DMS79 (cell line): ENCODE data around the gene RAB23.
"Not testable (repeated sequence)": the region's sequence is repeated elsewhere in the genome, so short reads cannot be mapped to it uniquely, and the experiment has no call there.

Source experiments
- DNase-seq: peaks from one replicate; lab custom pipeline; 2025; lab: John Stamatoyannopoulos, UW

Gene RAB23

DNA sequence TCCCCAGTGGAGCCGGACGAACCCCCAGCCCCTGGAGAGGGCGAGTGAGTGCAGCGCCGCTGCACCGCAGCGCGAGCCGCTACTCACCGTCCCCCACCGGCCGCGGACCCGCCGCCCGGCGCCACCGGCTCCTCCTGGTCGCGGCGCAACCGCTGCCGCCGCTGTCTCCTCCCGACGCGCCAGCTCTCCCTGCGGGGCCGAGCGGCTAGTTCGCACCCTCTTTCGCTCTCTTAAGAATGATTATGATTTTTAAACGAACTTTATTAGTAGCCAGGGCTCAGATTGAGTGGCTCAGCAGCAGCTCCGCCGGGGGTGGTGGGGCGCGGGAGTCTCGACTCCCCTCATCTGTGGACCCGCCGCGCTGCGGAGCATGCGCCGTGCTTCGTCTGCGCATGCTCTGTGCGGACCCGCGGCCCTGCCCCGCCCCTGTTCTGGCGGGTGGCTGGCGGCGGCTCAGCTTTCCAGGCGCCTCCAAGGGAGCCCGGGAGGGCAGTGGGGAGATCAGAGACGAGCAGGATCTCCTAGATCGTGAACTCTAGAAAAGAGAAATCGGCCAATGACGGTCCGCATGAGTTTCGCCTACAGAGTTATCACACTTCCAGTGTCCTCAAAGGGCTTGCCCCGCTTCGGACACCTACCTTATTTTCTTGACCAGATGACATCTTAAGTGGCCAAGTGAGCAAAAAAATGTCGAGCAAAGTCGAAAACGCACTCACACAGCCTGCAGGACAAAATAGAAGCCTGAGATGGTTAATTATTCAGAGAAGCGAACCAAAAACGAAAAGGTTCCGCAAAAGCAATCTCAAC lies at the start of gene RAB23:
Gene RAB23, minus strand, starts transcription at position 372 of the 807 bp plus-strand sequence. CDS start 11,927 bp downstream, outside the sequence.
- DNase-seq, result peak; percentile 76

DNA sequence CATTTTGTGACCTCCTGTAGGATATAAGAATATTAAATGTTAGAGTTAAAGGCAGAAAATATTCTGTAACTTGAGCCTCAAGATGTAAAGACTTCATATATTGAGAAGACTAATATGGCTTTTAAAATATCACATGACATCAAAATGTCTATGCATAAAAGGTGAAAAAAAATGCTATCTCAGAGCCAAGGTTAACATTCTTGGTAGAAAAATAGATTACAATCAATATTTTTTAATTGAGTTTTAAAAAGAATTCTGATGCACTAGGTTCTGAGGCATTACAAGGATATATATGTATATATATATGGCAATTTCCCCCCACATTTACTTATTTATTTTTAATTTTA lies 46.2 kb upstream of the RAB23 start:
- DNase-seq, result no peak

DNA sequence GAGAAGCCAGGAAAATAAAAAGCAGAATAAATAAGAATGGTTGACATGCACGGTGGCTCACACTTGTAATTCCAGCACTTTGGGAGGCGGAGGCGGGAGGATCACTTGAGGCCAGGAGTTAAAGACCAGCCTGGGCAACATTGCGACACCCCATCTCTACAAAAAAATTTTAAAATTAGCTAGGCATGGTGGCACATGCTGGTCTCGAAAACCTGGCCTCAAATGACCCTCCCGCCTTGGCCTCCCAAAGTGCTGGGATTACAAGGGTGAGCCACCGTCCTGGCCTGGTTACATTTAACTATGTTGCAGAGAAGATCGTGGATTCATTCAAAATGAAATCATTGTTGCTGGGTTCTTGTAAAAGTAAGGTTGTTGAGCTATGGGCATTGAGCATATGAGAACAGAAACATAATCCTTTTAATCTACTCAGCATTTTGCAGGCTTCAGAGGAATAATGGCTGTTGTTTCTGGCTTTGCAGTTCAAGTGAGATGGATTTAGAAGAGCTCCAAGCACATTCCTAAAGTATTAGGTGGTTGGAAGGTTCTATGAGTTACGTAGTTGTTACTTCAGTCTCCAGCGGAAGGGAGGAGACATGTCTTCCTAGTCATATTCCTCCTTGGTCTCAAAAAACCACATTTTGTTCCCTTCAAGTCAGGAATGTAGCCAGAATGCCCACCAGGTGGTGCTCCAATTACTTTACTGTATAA lies 45.6 kb upstream of the RAB23 start:
- no peak for DNase-seq

DNA sequence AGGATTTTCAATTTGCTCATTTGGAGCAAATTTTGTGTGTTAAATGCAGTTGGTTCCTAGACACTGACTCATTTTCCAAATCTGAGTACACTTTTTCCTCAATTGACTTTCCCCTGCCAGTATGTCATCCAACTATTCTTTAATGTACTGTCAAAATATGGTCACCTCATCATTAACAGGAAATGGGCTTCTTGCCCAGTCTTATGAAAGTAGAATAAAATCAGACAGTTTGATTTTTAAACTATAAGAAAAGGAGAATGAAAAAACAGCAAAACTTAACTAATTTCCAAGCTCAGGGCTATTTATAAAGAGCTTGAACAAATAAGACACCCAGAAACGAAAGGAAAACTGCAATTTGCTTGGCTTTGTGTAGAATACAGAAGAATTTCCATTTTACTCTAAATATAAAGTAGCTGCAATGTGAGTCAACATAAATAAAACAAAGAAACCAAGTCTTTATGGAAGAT lies 43.7 kb upstream of the RAB23 start:
- DNase-seq, result no peak

DNA sequence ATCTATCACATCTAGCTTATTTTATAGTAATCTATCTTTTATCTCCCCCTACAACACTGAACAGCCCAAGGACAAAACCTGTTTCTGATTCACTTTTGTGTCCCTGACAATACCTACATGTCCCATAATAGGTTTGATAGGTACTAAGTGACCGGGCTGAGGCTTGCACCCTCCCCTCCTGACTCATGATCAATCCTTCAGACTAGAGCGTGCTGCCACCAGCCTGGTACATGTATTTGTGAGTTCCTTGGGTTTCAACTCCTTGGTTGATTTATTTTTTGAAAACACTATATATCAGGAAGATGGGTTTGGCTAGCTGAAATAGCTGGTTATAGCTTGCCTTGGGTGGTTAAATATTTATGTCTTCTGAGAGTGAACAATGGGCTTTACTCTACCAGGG lies 41.6 kb upstream of the RAB23 start:
- DNase-seq, result no peak

DNA sequence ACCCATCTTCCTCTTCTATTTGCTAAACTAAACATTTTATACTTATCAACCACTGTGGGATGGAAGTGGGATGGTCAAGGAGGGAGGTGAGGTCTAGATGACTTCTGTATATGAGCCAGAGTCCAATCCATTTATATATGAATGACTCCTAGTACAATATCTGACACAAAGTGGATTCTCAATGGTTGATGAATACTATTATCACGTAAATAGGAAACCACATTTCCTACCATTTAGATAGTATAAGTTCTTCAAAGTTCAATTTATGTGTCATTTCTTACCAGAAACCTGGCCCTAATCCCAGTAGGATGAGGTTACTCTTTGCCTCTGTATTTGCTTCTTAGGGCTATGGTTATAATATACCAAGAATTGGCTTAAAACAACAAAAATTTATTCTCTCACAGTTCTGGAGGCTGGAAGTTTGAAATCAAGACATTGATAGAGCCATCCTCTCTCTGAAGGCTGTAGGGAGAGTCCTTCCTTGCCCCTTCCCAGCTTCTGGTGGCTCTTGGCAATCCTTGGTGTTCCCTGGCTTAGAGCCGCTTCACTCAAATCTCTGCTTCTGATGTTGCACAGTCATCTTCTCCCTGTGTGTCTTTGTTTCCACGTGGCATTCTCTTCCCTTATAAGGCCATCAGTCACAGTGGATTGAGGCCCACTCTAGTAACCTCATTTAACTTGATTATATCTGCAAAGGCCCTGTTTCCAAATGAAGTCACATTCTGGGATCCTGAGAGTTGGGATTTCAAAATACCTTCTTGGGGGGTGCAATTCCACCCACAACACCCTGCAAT lies 41.0 kb upstream of the RAB23 start:
- no peak for DNase-seq

DNA sequence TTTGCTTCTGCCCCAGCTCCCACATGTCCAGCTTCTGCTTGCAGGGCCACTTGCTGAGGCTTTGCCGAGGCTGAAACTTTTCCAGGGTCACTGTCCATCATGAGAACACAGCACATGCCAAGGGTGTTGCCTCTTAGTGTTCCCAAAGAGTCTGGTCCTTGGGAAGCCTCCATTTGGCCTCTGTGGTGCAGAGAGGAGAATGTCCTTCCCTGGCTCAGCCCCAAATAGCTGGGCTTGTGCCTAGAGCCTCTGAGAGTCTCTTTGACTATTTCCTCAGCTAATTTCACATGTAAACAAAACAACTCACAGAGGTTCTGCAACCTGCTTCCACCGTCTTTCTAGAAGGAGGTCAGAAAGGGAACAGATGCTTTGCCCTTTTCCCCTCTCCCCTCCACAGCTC lies 40.4 kb upstream of the RAB23 start:
- DNase-seq, result no peak

DNA sequence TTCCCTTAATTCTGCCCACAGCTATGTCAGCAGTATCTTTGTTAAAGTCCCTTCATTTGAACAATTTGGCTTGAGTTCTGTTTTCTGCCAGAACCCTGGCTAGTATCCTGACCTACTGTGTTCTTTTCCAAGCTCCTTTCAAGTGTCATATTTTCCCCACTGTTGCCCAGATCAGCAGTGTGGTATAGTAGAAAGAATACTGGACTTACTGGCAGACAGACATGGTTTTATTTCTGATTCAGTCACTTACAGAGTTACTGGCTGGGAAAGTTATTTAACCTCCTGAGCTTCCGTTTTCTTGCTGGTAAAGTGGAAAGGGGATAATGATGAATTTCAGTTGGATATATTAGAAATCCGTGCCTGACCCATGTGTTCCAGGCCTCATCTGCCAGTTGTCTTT lies 39.8 kb upstream of the RAB23 start:
- DNase-seq, result no peak

DNA sequence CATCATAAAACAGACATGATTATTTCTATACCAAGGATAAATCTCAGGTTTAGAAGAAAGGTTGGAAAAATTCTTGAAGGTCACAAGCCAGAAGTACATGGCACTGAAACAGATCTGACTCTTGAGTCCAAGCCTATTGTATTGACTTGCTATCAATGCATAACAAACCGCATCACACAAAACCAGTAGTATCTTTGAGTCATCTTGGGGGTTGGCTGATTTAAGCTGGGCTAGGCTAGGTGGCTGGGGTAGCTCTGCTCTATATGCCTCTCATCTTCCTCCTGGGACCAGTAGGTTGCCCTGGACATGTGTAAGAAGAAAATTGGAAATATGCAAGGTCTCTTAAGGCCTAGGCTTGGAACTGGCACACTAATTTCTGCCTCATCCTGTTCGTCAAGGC lies 37.0 kb upstream of the RAB23 start:
- no peak for DNase-seq

DNA sequence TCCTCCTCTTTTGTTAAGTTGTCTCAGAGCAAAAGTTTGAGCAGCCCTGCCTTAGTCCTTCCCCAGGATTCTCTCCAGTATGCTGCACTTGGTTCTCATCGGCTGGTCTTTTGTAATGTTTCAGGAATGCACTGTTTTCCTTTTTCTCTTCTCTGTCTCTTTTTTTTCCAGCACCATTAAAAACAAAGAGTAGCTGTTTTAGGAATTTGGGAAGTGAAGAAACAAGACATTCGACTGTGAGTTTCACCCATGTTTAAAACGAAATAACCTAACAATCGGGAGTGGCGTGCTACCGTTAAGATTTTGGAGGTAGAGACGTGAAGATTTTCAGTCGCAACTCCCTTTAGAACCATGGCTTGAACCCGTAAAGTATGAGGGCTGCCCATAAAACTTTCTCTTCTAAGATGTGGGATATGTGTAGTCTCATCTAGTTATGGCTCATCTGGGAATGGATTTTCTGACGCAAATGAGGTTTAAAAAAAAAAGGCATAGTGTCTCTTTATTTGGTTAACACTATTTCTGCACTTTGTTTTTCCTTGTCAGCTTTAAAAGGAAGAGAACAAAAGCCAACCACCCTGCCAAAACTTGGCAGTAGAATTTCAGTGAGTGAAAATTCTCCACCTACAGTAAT lies 35.9 kb upstream of the RAB23 start:
- no peak for DNase-seq

DNA sequence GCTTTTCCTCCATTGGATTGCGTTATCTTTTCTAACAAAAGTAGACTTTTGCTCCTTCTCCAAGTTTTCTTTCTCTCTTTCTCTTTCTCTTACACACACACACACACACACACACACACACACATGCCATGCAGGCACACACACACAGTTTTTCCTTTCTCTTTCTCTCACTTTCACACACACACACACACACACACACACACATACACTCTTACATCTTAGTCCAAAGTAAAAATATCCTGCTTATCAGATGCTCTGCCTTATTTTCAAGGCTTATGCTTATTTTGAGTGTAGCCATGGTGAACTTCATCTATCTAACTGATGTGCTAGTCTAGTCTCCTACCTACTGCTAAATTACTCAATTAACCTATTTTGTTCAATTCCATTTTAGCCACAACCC lies 34.4 kb upstream of the RAB23 start:
- DNase-seq, result no peak

DNA sequence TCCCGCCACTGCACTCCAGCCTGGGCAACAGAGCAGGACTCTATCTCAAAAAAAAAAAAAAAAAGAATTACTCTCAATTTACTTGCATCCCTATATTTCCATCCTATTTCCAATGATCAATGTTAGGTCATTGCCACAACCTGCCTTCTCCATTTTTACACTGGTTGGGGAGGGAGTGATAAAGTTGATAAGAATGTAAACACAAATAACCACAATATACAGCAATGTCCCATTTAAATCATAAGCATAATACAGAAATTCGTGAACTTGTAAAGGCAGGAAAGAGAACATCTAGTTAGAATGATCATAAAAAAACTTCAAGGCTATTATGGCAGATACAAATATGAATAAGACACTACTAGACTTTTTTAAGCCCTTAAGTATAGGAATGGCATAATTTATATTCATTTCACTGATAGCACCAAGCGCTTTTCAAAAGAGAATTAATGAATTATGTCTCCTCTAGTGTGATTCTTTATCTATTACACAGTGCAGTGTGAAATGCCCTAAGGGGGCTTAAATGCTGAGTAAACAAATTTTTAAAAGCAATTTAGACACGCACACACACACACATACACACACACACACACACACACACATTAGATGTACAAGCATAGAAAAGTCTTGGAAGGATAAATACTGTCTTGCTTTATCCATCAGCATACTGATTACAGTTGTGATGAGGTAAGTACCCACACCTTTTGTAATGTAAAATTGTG lies 33.5 kb upstream of the RAB23 start:
- no peak for DNase-seq

DNA sequence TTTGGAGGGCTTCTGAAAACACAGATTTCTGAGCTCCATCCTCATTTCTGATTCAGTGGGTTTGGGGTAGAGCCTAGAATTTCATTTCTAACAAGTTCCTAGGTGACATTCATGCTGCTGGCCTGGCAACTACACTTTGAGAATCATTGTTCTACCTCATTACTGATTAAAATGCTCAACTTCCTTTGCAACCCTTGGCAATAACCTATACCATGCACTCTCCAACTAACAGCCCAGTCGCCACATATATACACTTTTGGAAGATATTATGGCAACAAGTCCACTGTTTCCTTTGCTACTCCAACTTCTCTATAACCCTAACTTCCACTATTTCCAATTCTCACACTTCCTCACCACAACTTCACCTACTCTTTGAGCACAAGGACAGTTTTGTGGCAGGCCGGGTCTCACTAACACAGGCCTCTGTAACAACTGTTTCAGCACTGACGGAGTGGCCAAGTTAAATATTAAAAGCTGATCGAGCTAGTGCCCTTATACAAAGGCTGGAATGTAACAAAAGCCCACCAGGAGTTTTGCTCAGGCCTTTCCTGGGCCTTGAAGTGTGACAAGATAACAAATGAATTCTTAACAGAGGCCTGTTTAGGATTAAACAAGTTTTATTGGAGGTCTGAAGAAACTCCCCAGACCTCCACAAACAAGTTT lies 32.1 kb upstream of the RAB23 start:
- no peak for DNase-seq

DNA sequence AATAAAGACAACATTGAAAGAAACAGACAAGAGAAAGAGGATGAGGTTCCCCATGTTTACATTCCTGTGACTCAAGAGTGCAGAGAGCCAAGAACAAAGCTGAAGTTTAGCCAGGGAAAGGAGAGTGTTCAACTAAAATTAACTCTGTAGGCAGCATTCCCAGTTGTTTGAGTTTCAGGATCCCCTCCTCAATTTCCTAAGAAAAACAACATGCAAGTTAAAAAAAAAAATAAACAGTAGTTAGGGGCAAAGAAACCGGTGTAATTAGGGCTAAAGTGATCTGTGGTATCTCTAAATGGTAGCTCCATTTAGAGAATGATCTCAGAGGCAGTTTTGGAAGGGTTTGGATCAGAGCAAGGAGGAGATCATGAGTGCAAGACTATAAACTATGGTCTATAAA lies 30.9 kb upstream of the RAB23 start:
- DNase-seq, result no peak

DNA sequence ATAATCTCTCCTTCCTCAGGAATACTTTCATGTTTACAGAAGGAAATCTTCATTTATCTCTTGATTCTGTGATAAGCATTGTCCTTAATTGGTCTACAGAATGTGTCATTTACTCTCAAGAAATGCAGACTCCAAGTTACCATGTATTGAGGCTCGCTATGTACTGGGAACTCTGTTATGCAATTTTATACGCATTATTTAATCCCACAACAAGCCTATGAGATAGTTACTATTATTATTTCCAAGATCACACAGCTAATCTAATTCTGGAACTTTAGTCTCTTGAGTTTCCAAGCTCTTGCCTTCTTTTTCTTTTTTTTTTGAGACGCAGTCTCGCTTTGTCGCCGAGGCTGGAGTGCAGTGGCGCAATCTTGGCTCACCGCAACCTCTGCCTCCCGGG lies 30.0 kb upstream of the RAB23 start:
- DNase-seq, result no peak

DNA sequence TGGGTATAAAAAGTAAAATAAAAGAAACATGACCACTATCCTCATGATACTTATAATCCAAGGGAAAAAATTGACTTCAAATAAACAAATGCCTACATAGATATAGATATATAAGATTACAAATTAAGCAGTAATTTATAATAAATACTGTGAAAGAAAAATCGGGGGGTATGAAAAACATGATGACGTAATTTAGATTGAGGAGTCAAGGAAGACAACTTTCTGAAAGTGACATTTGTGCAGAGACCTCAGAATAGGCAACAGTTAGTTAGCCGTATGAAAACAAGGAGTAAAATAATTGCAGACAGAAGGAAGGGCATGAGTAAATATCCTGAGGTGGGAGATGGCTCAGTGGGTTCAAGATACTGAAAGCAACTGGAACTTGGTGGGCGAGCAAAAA lies 28.2 kb upstream of the RAB23 start:
- no peak for DNase-seq

DNA sequence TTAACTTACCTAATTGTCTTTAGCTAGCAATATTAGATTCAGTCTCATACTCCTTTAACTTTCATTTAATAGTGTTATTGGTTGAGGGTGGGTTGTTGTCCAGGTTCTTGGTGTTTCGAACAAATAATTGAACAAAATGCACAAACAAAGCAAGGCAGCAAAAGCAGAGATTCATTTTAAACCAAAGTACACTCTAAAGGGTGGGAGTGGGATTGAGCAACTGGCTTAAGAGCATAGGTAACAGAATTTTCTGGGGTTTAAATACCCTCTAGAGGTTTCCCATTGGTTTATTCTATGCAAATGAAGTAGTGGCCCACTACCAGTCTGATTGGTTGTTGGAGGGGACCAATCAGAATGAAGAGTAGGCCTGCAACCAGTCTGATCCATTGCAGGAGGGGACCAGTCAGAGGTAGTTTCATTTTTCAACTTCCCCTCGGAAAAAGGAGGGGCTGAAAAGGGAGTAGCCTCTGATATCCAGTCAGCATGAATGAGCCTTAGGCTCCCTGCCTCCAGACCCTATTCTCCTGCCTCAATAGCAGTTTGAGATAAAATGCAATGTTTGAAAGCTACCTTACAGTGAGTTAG lies 26.3 kb upstream of the RAB23 start:
- no peak for DNase-seq

DNA sequence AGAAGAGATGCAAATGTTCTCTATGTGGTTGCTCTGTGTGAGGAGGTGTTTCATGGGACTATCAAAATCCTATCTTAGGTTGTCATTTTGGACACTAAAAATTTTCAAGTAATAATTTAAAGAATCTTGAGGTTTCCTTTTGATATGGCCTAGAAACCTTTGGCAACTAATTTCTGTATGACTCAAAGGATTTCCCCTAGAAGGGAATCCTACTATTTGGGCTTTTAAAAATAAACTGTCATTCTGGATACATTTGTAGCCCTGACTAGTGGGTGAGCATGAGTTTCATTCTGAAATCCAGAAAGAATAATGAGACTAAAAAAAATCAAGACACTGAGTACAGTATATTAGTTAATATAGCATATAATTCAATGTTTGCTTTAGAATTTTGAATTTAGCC lies 25.5 kb upstream of the RAB23 start:
- no peak for DNase-seq

DNA sequence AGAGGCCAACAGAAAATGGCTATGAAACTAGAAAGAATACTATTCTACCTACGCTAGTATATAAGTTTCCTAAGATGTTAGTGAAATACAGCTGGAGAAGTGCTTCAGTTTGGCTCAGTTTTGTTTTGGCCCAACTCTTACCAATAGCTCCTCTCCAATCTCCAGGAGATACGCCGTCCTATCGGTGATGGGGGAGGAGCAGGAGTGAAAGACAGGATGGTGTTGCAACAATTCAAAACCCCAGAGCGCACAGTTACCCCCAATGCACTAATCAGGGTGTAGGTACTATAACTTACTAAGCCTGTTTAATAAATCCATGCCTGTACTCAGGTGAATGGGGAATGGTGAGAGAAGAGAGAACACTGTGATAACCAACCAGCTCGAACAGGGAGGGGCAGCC lies 24.2 kb upstream of the RAB23 start:
- DNase-seq, result no peak

DNA sequence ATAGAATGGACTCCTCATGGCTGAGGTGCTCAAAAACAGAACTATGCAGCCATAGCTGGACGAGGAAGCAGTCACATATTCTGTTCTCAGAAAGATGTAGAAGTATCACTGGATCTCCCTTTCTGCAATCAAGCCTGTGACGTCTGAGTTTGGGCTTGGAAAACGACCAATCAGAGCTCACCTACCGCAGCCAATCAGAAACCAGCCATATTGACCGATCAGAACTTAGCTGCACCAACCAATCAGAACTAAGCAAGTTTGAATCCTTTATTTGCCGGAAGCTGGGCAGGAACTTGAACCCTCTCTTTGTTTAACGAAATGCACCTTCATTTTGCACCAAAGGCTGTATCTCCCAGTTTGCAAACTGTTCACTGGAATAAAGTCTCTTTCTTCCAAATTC lies 21.8 kb upstream of the RAB23 start:
- DNase-seq, result no peak

DNA sequence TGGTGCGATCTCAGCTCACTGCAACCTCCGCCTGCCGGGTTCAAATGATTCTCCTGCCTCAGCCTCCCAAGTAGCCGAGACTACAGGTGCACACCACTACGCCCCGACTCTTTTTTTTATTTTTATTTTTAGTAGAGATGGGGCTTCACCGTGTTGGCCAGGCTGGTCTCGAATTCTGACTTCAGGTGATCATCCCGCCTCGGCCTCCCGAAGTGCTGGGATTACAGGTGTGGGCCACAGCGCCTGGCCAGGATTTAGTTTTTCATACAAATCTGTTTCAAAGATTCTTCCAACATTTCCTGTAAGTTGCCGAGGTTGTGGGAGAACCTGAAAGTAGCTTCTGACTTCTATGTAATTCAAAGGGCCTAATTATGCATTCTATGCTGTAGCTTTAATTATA lies 21.4 kb upstream of the RAB23 start:
- not testable (repeated sequence) for DNase-seq
